ENCODE data around the gene SLIT3.

SLIT3 gene

GRCh38 chr5:168903061-168903460 lies 397.9 kb downstream of the SLIT3 start:
- FAIRE-seq = no peak

DNA sequence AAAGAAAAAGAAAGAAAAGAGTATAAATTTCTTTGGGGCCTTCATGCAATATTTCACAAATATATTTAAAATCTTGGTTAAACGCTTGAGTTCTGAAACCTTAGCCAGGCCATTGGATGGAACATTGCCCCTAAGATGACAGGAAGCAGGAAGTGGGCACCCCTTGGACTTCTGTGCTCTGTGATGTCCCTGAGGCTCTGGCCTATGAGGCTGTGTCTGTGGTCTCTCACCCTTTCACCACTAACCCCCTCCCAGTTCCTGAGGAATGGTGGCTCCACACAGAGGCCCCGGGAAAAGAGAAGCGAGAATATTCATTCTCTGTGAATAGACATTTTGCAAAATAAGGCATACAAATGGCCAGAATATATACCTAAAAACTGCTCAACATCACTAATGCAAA lies 401.3 kb downstream of the SLIT3 start:
- no peak for FAIRE-seq

- no peak for FAIRE-seq
Measured at GRCh38 chr5:168899264-168899663, 401.7 kb downstream of the SLIT3 start.

GRCh38 chr5:168898247-168898911 lies 402.6 kb downstream of the SLIT3 start:
- no peak for FAIRE-seq

- FAIRE-seq = no peak
Measured at GRCh38 chr5:168897387-168898122, 403.4 kb downstream of the SLIT3 start.

DNA sequence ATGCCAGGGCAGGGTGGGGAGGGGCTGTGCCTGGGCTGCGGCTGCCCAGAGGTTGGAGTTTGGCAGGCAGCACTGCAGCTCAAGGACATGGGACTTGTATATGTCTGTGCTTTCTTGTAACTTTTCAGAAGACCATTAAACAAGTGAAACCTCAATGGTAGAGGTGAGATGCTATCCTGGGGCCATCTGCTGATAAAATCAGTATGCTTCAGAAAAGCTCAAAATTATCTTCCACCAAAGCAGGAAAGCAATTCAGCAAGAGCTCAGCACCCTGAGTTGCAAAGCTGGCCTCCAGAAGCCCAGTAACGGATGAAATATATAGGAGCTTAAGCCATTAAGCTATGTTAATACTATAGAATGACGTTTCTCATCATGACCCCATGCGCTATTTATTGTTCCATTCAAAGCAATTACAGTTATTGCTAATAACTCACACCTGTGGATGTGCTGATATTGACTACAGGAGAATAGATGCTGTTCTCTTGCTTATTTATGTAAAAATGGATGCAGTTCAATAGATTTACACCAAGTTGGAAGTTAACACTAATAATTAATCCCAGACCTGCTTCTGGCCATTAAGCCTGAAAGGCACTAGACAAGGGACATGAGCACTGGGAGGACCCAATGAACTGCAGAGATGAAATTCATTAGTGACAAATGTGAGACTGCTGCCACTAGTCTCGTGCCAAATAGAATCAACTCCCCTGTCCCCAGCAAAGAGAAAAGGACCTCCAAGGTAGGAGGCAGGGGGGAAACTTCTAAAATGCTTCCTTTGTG lies 405.5 kb downstream of the SLIT3 start:
- no peak for FAIRE-seq

DNA sequence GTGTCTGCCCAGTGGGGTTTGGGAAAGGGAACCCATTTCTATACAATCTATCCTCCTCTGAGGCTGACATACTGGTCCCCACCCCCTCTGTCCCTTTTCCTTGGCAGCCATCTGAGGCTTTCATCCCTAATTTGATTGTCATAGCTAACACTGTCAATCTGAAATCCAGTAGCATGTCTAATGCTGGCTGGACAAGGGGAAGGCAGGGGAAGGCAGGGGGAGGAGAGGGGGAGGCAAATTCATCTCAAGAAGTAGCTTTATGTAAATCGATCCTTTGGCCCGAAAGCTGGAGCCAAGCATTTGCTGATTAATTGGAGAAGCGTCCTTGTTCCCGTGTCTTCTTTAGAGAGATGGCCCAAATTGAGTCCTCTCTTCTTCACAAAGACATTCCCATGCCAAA lies 407.7 kb downstream of the SLIT3 start:
- FAIRE-seq = no peak

DNA sequence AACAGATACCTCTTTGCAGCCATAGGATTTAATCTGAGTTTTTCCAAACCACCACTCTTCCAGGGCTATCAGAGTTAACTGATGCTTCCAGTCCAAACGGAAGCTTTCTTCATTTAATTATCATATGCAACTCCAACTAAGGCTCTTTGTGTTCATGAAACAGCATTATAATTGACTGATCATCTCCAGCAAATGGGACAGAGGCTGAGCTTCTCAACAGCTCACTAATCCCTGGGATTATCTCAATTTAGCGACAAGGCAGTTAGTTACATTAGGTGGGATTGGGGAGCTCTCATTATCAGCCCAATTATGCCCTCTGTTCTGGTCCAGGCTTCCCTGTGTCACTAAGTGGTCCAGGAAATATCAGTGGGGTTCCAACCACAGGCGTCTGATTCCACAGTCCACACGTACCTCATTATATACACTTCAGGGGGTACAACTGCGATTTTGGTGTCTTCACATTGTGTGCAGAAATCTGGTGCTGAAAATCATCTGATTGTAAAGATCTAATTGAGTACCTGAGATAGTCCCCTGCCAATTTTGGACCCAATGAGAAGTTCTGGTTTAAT lies 408.2 kb downstream of the SLIT3 start:
- FAIRE-seq = no peak

DNA sequence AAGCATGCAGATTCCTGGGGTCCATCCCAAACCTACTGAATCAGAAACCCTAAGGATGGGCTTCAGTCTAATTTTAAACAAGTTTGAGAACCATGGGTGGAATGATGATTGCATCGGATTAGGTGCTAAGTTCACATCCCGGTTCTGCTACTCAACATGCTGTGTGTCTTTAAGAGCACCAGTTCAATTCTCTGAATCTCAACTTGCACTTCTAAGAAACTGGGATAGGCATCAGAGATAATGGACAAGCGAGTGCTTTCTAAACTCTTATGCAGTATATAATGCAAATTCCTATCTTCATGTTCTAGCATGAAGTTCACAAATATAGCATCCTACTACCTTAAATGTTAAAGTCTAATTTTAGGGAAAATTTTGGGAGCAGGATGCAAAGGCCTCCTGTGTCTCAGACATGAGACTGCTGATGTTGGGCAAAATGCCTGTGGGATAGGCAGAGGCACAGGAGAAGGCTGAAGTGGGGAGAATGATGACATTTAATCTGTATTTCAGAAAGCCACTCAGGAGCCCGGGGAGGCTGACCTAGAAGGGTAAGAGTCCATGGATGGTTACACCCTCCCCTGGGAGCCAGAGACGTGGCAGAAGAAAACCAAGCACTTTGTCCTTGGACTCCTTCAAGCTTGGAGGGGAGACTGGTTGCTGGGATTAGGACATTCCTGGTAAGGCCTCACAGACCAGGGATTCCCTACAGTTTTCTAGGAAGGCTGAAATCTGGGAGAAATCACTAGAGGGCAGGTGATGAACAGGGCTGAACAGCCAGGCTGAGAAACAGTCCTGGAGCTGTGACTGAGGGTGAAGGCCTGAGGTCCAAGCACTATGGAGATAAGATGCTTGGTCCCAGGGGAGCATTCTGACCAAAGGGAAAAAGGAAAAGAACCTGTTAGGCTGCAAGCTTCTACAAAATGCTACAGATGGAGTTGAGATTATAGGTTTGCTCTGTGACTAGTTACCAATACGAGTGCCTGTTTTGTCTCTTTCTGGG lies 409.8 kb downstream of the SLIT3 start:
- FAIRE-seq = no peak

DNA sequence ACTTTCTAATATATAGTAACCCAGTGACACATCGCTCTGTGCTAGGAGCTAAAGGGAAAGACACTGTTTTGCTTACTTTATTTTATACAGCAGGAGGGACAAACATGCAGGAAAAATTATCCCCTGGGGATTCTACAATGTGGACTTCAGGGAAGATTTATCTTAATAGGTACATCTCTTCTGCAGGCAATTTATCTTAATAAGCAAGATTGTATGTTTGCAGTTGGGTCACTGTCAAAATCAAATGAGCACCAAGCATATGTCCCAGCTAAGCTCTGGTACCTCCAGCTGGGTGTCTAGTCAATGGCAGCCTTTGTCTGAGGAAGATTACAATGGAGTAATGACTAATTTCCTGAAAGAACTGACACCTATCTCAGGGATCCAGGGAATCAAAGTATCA lies 411.9 kb downstream of the SLIT3 start:
- no peak for FAIRE-seq

GRCh38 chr5:168887931-168888330 lies 413.0 kb downstream of the SLIT3 start:
- no peak for FAIRE-seq

- FAIRE-seq = no peak
Measured at GRCh38 chr5:168886157-168886556, 414.8 kb downstream of the SLIT3 start.

- FAIRE-seq = no peak
Measured at GRCh38 chr5:168885324-168886120, 415.4 kb downstream of the SLIT3 start.

DNA sequence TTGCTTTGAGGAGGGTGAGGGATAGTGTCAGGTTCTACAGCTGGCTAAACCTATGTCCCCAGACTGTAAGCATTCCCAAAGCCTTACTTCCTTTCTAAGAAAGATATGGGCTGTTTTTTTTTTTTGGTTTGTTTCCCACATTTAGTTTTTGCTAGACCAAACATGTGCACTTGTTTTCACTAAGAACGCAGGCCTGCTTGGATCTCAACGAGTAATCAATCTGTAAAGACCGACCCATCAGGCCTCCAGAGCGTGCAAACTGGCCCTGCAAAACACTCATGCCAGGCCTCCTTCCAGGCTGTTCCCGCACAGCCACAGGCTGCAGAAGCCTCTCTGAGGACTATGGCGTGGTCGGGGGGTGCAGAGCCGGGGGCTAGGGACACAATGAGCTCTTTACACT lies 416.9 kb downstream of the SLIT3 start:
- no peak for FAIRE-seq

- no peak for FAIRE-seq
Measured at GRCh38 chr5:168883281-168883741, 417.6 kb downstream of the SLIT3 start.

- FAIRE-seq = no peak
Measured at GRCh38 chr5:168882283-168882682, 418.7 kb downstream of the SLIT3 start.

DNA sequence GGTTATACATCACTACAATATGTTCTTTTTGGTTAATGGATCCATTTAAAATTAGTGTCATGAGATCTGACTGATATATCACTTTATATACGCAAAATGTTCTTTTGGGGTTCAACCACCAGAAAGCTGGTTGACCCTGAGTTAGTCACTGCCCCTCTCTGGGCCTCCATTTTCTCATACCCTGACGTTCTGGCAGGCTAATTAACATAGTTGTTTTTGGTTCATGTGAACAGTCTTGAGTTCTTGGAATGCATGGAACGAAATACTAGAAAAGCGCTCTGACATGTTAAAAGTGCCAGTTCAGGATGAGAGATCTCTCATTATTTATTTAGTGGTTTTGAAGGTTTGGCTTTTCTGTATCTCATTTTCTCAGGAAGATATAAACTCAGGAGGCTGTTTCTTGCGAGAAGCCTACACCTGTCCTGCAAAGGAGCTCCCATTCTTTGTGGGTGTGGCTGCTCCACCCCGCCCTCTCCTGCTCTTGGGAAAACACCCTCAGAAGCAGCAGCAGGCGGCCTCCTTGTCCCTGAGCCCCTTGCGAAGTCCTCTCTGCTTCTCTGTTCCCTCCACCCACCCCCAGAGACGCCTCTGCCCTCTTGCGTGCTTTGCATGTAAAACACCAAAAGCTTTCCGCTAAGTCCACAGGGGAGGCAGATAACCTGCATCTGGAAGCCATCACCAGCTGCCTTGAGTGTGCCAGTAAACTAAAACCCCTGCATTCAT lies 419.4 kb downstream of the SLIT3 start:
- no peak for FAIRE-seq

GRCh38 chr5:168879929-168880328 lies 421.0 kb downstream of the SLIT3 start:
- FAIRE-seq = no peak

- no peak for FAIRE-seq
Measured at GRCh38 chr5:168879331-168879730, 421.6 kb downstream of the SLIT3 start.

DNA sequence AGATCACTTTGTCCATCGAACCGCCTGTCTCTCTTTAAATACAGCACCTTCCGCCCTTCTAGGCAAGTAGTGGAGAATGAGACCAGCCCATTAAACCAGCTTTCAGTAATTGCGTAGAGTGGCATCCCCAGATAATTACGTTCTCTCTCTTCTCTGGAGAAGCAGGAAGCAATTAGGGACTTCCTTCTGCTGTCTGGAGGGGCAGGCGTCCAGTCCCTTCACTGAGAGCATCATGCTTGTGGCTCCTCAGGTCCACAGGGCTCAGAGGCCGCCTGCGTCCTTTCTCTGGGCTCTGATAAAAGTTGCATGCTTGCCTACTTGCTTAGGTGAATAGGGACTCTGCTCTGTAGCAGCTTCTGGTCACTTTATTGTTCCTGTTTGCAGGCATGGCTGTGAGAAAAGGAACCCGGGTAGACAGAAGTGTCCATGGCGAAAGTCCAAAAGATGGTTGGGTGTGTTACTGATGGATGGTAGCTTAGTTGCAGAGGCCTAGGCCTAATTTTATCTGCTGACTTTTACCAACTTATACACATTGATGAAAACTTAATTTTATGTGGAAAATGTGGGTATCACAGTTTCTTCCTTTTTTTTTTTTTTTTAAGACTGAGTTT lies 422.7 kb downstream of the SLIT3 start:
- no peak for FAIRE-seq
